ENCODE results near the gene COX17.

The COX17 gene

GRCh38 chr3:119660474-119661440 is 16.4 kb downstream of the COX17 start, which contains the start of gene POPDC2:
TSS of gene POPDC2 (minus strand) at chr3:119660589. CDS start at chr3:119660423, 166 bp downstream.
- Histone ChIP-seq H3F3A (ENCODE audit: insufficient read depth) (no peaks in the 10 kb centered on the region), H3K4me2 (ENCODE audit: low read depth, low read length, poor library complexity, severe bottlenecking) (no peak within 1 kb of the TSS), H2AFZ (ENCODE audit: low read depth, low read length, severe bottlenecking) (no peak within 1 kb of the TSS), H3K27me3 (ENCODE audit: low read length) (no peaks in the 10 kb centered on the region), H3K27ac (ENCODE audit: low read depth, low read length) (no peak within 1 kb of the TSS), H3K9ac (ENCODE audit: low read length) (no peak within 1 kb of the TSS), H3K9me3 (ENCODE audit: insufficient read depth, low read length) (no peaks in the 10 kb centered on the region), H4K20me1 (ENCODE audit: low read depth, low read length) (no peaks in the 10 kb centered on the region), H3K36me3 (ENCODE audit: low read length) (no peaks in the 10 kb centered on the region), H3K9me2 (replicated peaks; ENCODE audit: insufficient read depth, low read length) (no peaks in the 10 kb centered on the region), H3K79me2 (ENCODE audit: insufficient read depth, low read length) (no peaks in the 10 kb centered on the region), H3K4me3 (ENCODE audit: insufficient read depth, low read length, poor library complexity, severe bottlenecking) (no peak within 1 kb of the TSS)
- TF ChIP-seq EZH2phosphoT487 (conservative IDR thresholded peaks at IDR 0.05; ENCODE audit: low read length) (no peak), CTCF (IDR thresholded peaks at IDR 0.05; ENCODE audit: insufficient read depth, low read length, poor library complexity, severe bottlenecking) (no peak)

- H3K9ac ChIP-seq (ENCODE audit: low read length) = no peak overlapping the region
- no peak overlapping the region for H3K27ac ChIP-seq (ENCODE audit: low read depth, low read length)
- H3K9me3 ChIP-seq (ENCODE audit: insufficient read depth, low read length) = no peaks in the 10 kb centered on the region
- H3K4me3 ChIP-seq (ENCODE audit: insufficient read depth, low read length, poor library complexity, severe bottlenecking) = no peak overlapping the region
- no peaks in the 10 kb centered on the region for H3K79me2 ChIP-seq (ENCODE audit: insufficient read depth, low read length)
- H3K4me2 ChIP-seq (ENCODE audit: low read depth, low read length, poor library complexity, severe bottlenecking) = no peak overlapping the region
- H3K27me3 ChIP-seq (ENCODE audit: low read length) = no peaks in the 10 kb centered on the region
- no peaks in the 10 kb centered on the region for H3F3A ChIP-seq (ENCODE audit: insufficient read depth)
- TF ChIP-seq EZH2phosphoT487 (conservative IDR thresholded peaks at IDR 0.05; ENCODE audit: low read length) = no peak
- no peak for TF ChIP-seq CTCF (IDR thresholded peaks at IDR 0.05; ENCODE audit: insufficient read depth, low read length, poor library complexity, severe bottlenecking)
- no peaks in the 10 kb centered on the region for H4K20me1 ChIP-seq (ENCODE audit: low read depth, low read length)
- no peaks in the 10 kb centered on the region for H3K9me2 ChIP-seq (replicated peaks; ENCODE audit: insufficient read depth, low read length)
- no peaks in the 10 kb centered on the region for H3K36me3 ChIP-seq (ENCODE audit: low read length)
- no peak overlapping the region for H2AFZ ChIP-seq (ENCODE audit: low read depth, low read length, severe bottlenecking)
Observed at GRCh38 chr3:119659606-119660291, 17.5 kb downstream of the COX17 start.

- Histone ChIP-seq H3K36me3 (ENCODE audit: low read length) (no peaks in the 10 kb centered on the region), H2AFZ (ENCODE audit: low read depth, low read length, severe bottlenecking) (no peak overlapping the region), H3K4me3 (ENCODE audit: insufficient read depth, low read length, poor library complexity, severe bottlenecking) (no peak overlapping the region), H3K9me3 (ENCODE audit: insufficient read depth, low read length) (no peaks in the 10 kb centered on the region), H3K27ac (ENCODE audit: low read depth, low read length) (no peak overlapping the region), H4K20me1 (ENCODE audit: low read depth, low read length) (no peaks in the 10 kb centered on the region), H3F3A (ENCODE audit: insufficient read depth) (no peaks in the 10 kb centered on the region), H3K27me3 (ENCODE audit: low read length) (no peaks in the 10 kb centered on the region), H3K9ac (ENCODE audit: low read length) (no peak overlapping the region), H3K4me2 (ENCODE audit: low read depth, low read length, poor library complexity, severe bottlenecking) (no peak overlapping the region), H3K9me2 (replicated peaks; ENCODE audit: insufficient read depth, low read length) (no peaks in the 10 kb centered on the region), H3K79me2 (ENCODE audit: insufficient read depth, low read length) (no peaks in the 10 kb centered on the region)
- no peak for TF ChIP-seq CTCF (IDR thresholded peaks at IDR 0.05; ENCODE audit: insufficient read depth, low read length, poor library complexity, severe bottlenecking)
- no peak for TF ChIP-seq EZH2phosphoT487 (conservative IDR thresholded peaks at IDR 0.05; ENCODE audit: low read length)
Observed at GRCh38 chr3:119658994-119659393, 18.2 kb downstream of the COX17 start.
